ENCODE results near the gene NCK2. TPM values are rescaled to one million over a fixed set of nuclear protein-coding genes. Genes with fewer than 3 reads are reported as not detected.

Gene NCK2
- total RNA-seq, 1 experiment from 2014 or later: 26.7 TPM

- ChIA-PET CTCF (no interaction called here), POLR2A (no interaction called here), RAD21 (ENCODE audit: low non-redundant PET in 1 of 2, low total read pairs in 2 of 2, uncharacterized antibody in 2 of 2, unreplicated experiment in 2 of 2) (no interaction called here)
- H3K79me2 ChIP-seq (ENCODE audit: insufficient read depth, low read length): 0 out of 2 replicates have a peak, but pooled peaks cover 9% of the 10 kb centered on the region
- H3K4me2 ChIP-seq (ENCODE audit: low read length): no peak overlapping the region
- no peaks in the 10 kb centered on the region for H3K9me3 ChIP-seq (ENCODE audit: control insufficient read depth in 1 of 2, insufficient read depth in 1 of 2, low read depth in 1 of 2, low read length in 2 of 2)
- no peak overlapping the region for H2AFZ ChIP-seq (ENCODE audit: low read depth, low read length, poor library complexity, severe bottlenecking)
- TF ChIP-seq MAX (IDR thresholded peaks at IDR 0.05) (no peak), POLR2A (IDR thresholded peaks at IDR 0.05; ENCODE audit: borderline replicate concordance, extremely low read depth, insufficient read depth, insufficient read length) (no peak), REST (IDR thresholded peaks at IDR 0.05; ENCODE audit: low read depth) (no peak), POLR2AphosphoS5 (IDR thresholded peaks at IDR 0.05; ENCODE audit: low read depth, low read length) (no peak), TCF7L2 (IDR thresholded peaks at IDR 0.05; ENCODE audit: borderline replicate concordance, extremely low read depth, insufficient read depth, insufficient read length) (no peak), SIN3A (IDR thresholded peaks at IDR 0.05; ENCODE audit: low read depth) (no peak), ZBTB33 (IDR thresholded peaks at IDR 0.05; ENCODE audit: extremely low read depth, insufficient replicate concordance, low read length) (no peak), CEBPB (IDR thresholded peaks at IDR 0.05; ENCODE audit: low read depth) (no peak)
- no TSS peak for BruUV-seq (replicated peaks)
- no peak overlapping the region for H3K27ac ChIP-seq (ENCODE audit: low read depth, low read length)
- intact Hi-C loops (cut with micrococcal nuclease): no loop called here
- H3K9me2 ChIP-seq (ENCODE audit: insufficient read depth): no peaks in the 10 kb centered on the region
- peaks cover 27 to 36% of the 10 kb centered on the region in 2 experiments for H3K4me1 ChIP-seq (ENCODE audit: control insufficient read depth in 1 of 2, insufficient read depth in 2 of 2, low read length in 2 of 2)
- no peaks in the 10 kb centered on the region for H3K36me3 ChIP-seq (ENCODE audit: control insufficient read depth in 1 of 2, insufficient read depth in 2 of 2, low read length in 2 of 2)
- DNase-seq (ENCODE audit: low read depth, low spot score): no peak
- H3K4me3 ChIP-seq (replicated peaks in 1 of 2; ENCODE audit: low read depth in 1 of 2, low read length in 2 of 2): no peak overlapping the region
- H4K20me1 ChIP-seq (ENCODE audit: insufficient read depth): no peaks in the 10 kb centered on the region
- H3K9ac ChIP-seq (ENCODE audit: low read length): no peak overlapping the region
- H3K27me3 ChIP-seq (ENCODE audit: insufficient read depth, low read length): no peaks in the 10 kb centered on the region
- ATAC-seq: no peak
These were observed 103.7 kb downstream of the NCK2 start for GRCh38 chr2:105848367-105848766.
